MCF 10A (cell line): Measurements from ENCODE around the gene FGGY. TPM values are rescaled to one million over a fixed set of nuclear protein-coding genes. Genes with fewer than 3 reads are reported as not detected.
A peak's percentile ranks its signal among the peaks of the same experiment; 100 is the strongest.

Experiments used
- BruUV-seq: library from RNA; stranded (reverse); fragments of 400-500 nt; replicated peaks from 2 replicates; lab custom pipeline; 2021; lab: Mats Ljungman, UMichigan
- CTCF ChIA-PET: fragments of 300-600 bp; sonication (Branson Sonifier 250); formaldehyde crosslinking; extraction: SDS; loops from one replicate; lab custom pipeline; 2021; ENCODE audit warnings: antibody characterized with exemption, inconsistent platforms; lab: Yijun Ruan, JAX
- POLR2A ChIA-PET: fragments of 300-600, 350-650 bp; sonication (Branson Sonifier 250); formaldehyde crosslinking; extraction: SDS; loops from one replicate; lab custom pipeline; 2020; ENCODE audit warnings: antibody characterized with exemption, inconsistent platforms; lab: Yijun Ruan, JAX
- DNase-seq: peaks from one replicate; pipeline ENCODE4 v3.0.0-alpha.2; 2018; ENCODE audit not compliant: unreplicated experiment
- H3K27ac Mint-ChIP-seq: one replicate; pipeline ENCODE4 v1.8.0; 2022; ENCODE audit warnings: mild to moderate bottlenecking, low read depth, mixed read lengths; ENCODE audit not compliant: unreplicated experiment
- H3K27me3 Mint-ChIP-seq: one replicate; pipeline ENCODE4 v1.8.0; 2022; ENCODE audit warnings: mixed read lengths; ENCODE audit not compliant: insufficient read depth, unreplicated experiment
- H3K36me3 Mint-ChIP-seq: one replicate; pipeline ENCODE4 v1.8.0; 2022; ENCODE audit warnings: mild to moderate bottlenecking, moderate library complexity, mixed read lengths; ENCODE audit not compliant: insufficient read depth, unreplicated experiment
- H3K4me1 Mint-ChIP-seq: one replicate; pipeline ENCODE4 v1.8.0; 2022; ENCODE audit warnings: mixed read lengths; ENCODE audit not compliant: insufficient read depth, unreplicated experiment
- H3K4me3 Mint-ChIP-seq: one replicate; pipeline ENCODE4 v1.8.0; 2022; ENCODE audit warnings: mild to moderate bottlenecking, moderate library complexity, mixed read lengths; ENCODE audit not compliant: unreplicated experiment
- H3K9me3 Mint-ChIP-seq: one replicate; pipeline ENCODE4 v1.8.0; 2022; ENCODE audit warnings: mixed read lengths; ENCODE audit not compliant: unreplicated experiment
- intact Hi-C: fragments of 100-400 bp; cut with micrococcal nuclease; formaldehyde crosslinking; loops from 2 replicates; pipeline ENCODE4 v1.14.1; 2022
- total RNA-seq: library from RNA; stranded (reverse); gene quantifications from 2 replicates; pipeline ENCODE4 v1.2.3, GENCODE V29; 2022
- TF ChIP-seq, protein P1 (sequence below): fragments of 200-600 bp; IDR thresholded peaks from one replicate; pipeline ENCODE4 v1.8.0; 2022; ENCODE audit warnings: antibody characterized with exemption, mild to moderate bottlenecking; ENCODE audit not compliant: unreplicated experiment

The FGGY gene
- total RNA-seq, 1 experiment from 2014 or later, result 10.6 TPM

DNA sequence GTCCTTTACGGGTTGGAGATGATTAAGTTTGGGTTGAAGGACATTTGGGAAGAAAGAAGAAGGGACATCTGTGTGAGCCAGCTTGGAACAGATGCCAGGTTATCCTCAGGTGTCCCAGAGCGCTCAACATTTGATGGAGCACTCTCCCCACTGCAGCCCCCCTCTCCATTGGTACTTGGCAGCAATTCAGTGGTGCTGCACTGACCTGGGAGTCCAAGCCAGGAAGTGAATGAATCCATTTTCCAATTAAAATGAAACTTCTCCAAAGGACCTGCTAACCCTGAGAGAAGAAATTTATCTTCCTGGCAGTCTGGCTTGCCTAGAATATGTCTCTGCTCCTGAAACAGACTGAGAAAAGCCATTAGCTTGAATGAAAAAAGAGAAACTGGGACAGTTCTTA, 67.1 kb downstream of the FGGY start:
- no peak for DNase-seq
- Mint-ChIP-seq H3K4me1 (peaks cover 56% of the 10 kb centered on the region), H3K27ac (no peak overlapping the region), H3K36me3 (peaks cover 6% of the 10 kb centered on the region), H3K9me3 (peaks cover 16% of the 10 kb centered on the region), H3K4me3 (no peak overlapping the region), H3K27me3 (no peaks in the 10 kb centered on the region)
- POLR2A ChIA-PET, result interaction anchor here (1.6 kb wide), 1 partner anchor 67 kb away, joined by 3 read pairs; the partner anchor contains the start of gene FGGY
- BruUV-seq, result no TSS peak
- TF ChIP-seq, protein P1, sequence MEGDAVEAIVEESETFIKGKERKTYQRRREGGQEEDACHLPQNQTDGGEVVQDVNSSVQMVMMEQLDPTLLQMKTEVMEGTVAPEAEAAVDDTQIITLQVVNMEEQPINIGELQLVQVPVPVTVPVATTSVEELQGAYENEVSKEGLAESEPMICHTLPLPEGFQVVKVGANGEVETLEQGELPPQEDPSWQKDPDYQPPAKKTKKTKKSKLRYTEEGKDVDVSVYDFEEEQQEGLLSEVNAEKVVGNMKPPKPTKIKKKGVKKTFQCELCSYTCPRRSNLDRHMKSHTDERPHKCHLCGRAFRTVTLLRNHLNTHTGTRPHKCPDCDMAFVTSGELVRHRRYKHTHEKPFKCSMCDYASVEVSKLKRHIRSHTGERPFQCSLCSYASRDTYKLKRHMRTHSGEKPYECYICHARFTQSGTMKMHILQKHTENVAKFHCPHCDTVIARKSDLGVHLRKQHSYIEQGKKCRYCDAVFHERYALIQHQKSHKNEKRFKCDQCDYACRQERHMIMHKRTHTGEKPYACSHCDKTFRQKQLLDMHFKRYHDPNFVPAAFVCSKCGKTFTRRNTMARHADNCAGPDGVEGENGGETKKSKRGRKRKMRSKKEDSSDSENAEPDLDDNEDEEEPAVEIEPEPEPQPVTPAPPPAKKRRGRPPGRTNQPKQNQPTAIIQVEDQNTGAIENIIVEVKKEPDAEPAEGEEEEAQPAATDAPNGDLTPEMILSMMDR, result no peak
- intact Hi-C loops, result loop anchor here (10.0 kb wide), 3 partner anchors 69 to 579 kb away; partner anchors contain the start of genes FGGY and JUN
- CTCF ChIA-PET, result no interaction called here

- ChIA-PET CTCF (interaction anchor here (0.6 to 1.9 kb wide), 2 partner anchors 15 to 61 kb away, joined by 4 read pairs; no protein-coding TSS in a partner anchor), POLR2A (interaction anchor here (0.8 to 2.2 kb wide), 8 partner anchors 17 to 587 kb away, joined by 3 to 10 read pairs (median 4); no protein-coding TSS in a partner anchor)
- peaks cover 6% of the 10 kb centered on the region for H3K36me3 Mint-ChIP-seq
- H3K27ac Mint-ChIP-seq, result no peak overlapping the region
- no peak overlapping the region for H3K4me3 Mint-ChIP-seq
- no TSS peak for BruUV-seq
- peaks cover 16% of the 10 kb centered on the region for H3K9me3 Mint-ChIP-seq
- intact Hi-C loops, result loop anchor here (5.0 to 10.0 kb wide), 4 partner anchors 72 to 582 kb away; partner anchors contain the start of genes FGGY and JUN
- DNase-seq, result peak; percentile 27
- TF ChIP-seq, protein P1, result no peak
- no peaks in the 10 kb centered on the region for H3K27me3 Mint-ChIP-seq
- peaks cover 42% of the 10 kb centered on the region for H3K4me1 Mint-ChIP-seq
Observed at GRCh38 chr1:59366346-59366745, 69.5 kb downstream of the FGGY start.

- Mint-ChIP-seq H3K36me3 (peaks cover 6% of the 10 kb centered on the region), H3K4me1 (peaks cover 42% of the 10 kb centered on the region), H3K27me3 (no peaks in the 10 kb centered on the region), H3K27ac (peak overlapping the region; percentile 86), H3K9me3 (peaks cover 9% of the 10 kb centered on the region), H3K4me3 (peak overlapping the region; percentile 35)
- no TSS peak for BruUV-seq
- intact Hi-C loops, result loop anchor here (5.0 to 10.0 kb wide), 4 partner anchors 73 to 583 kb away; partner anchors contain the start of genes FGGY and JUN
- ChIA-PET CTCF (interaction anchor here (0.7 to 1.9 kb wide), 8 partner anchors 12 to 331 kb away, joined by 3 to 11 read pairs (median 4); partner anchors contain the start of gene FGGY), POLR2A (interaction anchor here (0.6 to 2.2 kb wide), 18 partner anchors 9 to 612 kb away, joined by 3 to 10 read pairs (median 4); no protein-coding TSS in a partner anchor)
- DNase-seq, result peak; percentile 75
- TF ChIP-seq, protein P1, result no peak
Observed at GRCh38 chr1:59367301-59368007, 70.6 kb downstream of the FGGY start.
